ENCODE data around the gene FBXW9.
"Not testable (repeated sequence)": the region's sequence is repeated elsewhere in the genome, so short reads cannot be mapped to it uniquely, and the experiment has no call there.

Gene FBXW9

GRCh38 chr19:12696366-12697335 lies at the start of gene FBXW9:
TSS of gene FBXW9 (minus strand) at chr19:12696631. CDS start at chr19:12696581, 50 bp downstream.
- peak; percentile 41 to 99 (median 92) for DNase-seq

GRCh38 chr19:12745166-12745897 lies 48.9 kb upstream of the FBXW9 start:
- no peak for DNase-seq

GRCh38 chr19:12737835-12738351 lies 41.5 kb upstream of the FBXW9 start:
- DNase-seq = no peak

- DNase-seq = peak in 50 of 51 donors; percentile 31 to 96 (median 84)
Observed at GRCh38 chr19:12736995-12737834, 40.8 kb upstream of the FBXW9 start, which contains the start of gene GET3. TSS of gene GET3 (plus strand) at chr19:12737497. CDS start at chr19:12737506, 9 bp downstream.

- DNase-seq = peak in 3 of 51 donors; percentile 2 to 43 (median 3)
Observed at GRCh38 chr19:12733369-12734214, 37.2 kb upstream of the FBXW9 start.

GRCh38 chr19:12731337-12731736 lies 34.9 kb upstream of the FBXW9 start:
- no peak for DNase-seq

GRCh38 chr19:12730064-12730463 lies 33.6 kb upstream of the FBXW9 start:
- DNase-seq = no peak

GRCh38 chr19:12727745-12728433 lies 31.5 kb upstream of the FBXW9 start:
- DNase-seq = no peak

- no peak for DNase-seq
Observed at GRCh38 chr19:12726988-12727316, 30.5 kb upstream of the FBXW9 start.

GRCh38 chr19:12725612-12726011 lies 29.2 kb upstream of the FBXW9 start:
- not testable (repeated sequence) for DNase-seq

- DNase-seq = peak in 45 of 51 donors; percentile 6 to 74 (median 40)
Observed at GRCh38 chr19:12723641-12724426, 27.4 kb upstream of the FBXW9 start, which contains the start of gene TNPO2. TSS of gene TNPO2 (minus strand) at chr19:12723932. CDS start at chr19:12720977, 2,955 bp downstream.

GRCh38 chr19:12723381-12723640 lies 26.9 kb upstream of the FBXW9 start:
- DNase-seq = no peak

GRCh38 chr19:12722566-12723380 lies 26.3 kb upstream of the FBXW9 start:
- peak; percentile 56 to 98 (median 94) for DNase-seq

GRCh38 chr19:12721656-12722565 lies 25.5 kb upstream of the FBXW9 start:
- DNase-seq = peak in 43 of 51 donors; percentile 4 to 76 (median 58)

GRCh38 chr19:12720851-12721655 lies 24.6 kb upstream of the FBXW9 start:
- peak in 21 of 51 donors; percentile 4 to 53 (median 27) for DNase-seq

- DNase-seq = no peak
Observed at GRCh38 chr19:12720296-12720695, 23.9 kb upstream of the FBXW9 start.
